Esophagus squamous epithelium (tissue), 5 donors: ENCODE results near the gene CAP1. TPM values are rescaled to one million over a fixed set of nuclear protein-coding genes. Genes with fewer than 3 reads are reported as not detected.

Source experiments
- DNase-seq: peaks from one replicate; lab custom pipeline; 2025; lab: John Stamatoyannopoulos, UW
- H3K27ac ChIP-seq, 4 donors: fragments of 200-600 bp; sonication (generic); one replicate each; pipeline ENCODE4 v1.5.1; 2016 to 2019; ENCODE audit warnings: mild to moderate bottlenecking in 1 of 4
- H3K27me3 ChIP-seq, 4 donors: fragments of 200-600 bp; sonication (generic); 1 replicate in 3 of 4; 2 replicates in 1 of 4; pipeline versions ENCODE4 v1.5.1 to v1.6.0; 2017 to 2021; ENCODE audit warnings: antibody characterized with exemption in 1 of 4
- H3K36me3 ChIP-seq, 3 donors: fragments of 200-600 bp; sonication (generic); one replicate each; pipeline ENCODE4 v1.5.1; 2016 to 2019
- H3K4me1 ChIP-seq, 3 donors: fragments of 200-600 bp; sonication (generic); one replicate each; pipeline ENCODE4 v1.5.1; 2017 to 2019
- H3K4me3 ChIP-seq, 4 donors: fragments of 200-600 bp; sonication (generic); 1 replicate in 3 of 4; 2 replicates in 1 of 4; pipeline ENCODE4 v1.5.1; 2016 to 2019; ENCODE audit warnings: mild to moderate bottlenecking in 2 of 4, moderate library complexity in 1 of 4
- H3K9me3 ChIP-seq, 3 donors: fragments of 200-600 bp; sonication (generic); one replicate each; pipeline ENCODE4 v1.5.1; 2016 to 2019
- CTCF ChIP-seq, 6 experiments: fragments of 450-650 bp in 4 of 6; fragments of 200-600 bp in 2 of 6; sonication (generic) in 2 of 6; IDR thresholded peaks; one replicate each; pipeline ENCODE4 v1.5.1; 2016 to 2019; ENCODE audit warnings: antibody characterized with exemption in 6 of 6, mild to moderate bottlenecking in 4 of 6, moderate library complexity in 4 of 6
- POLR2A ChIP-seq, 4 donors: fragments of 450-650 bp; IDR thresholded peaks; one replicate each; pipeline ENCODE4 v1.6.1; 2017; ENCODE audit warnings: antibody characterized with exemption in 4 of 4, mild to moderate bottlenecking in 4 of 4, moderate library complexity in 3 of 4
- WGBS, 2 donors: methylation state at CpG; one replicate each; pipeline ENCODE4 v1.1.5; 2018; 5-methylcytosine and 5-hydroxymethylcytosine counted together
- intact Hi-C: fragments of 100-400 bp; cut with DNase I; formaldehyde crosslinking; loops from one replicate; pipeline ENCODE4 v1.15.0; 2022
- total RNA-seq, 4 donors: library from RNA; depleted of rRNA; stranded (reverse); fragments of >200 nt; gene quantifications; one replicate each; pipeline ENCODE4 v1.1.0, GENCODE V29; 2016
- donor health status: DM: yes; HTN: yes; CAD: no.

CAP1 gene
- total RNA-seq, 4 donors from 2014 or later, result 157 to 282 (median 227) TPM

GRCh38 chr1:40075266-40075665 is 34.7 kb downstream of the CAP1 start:
- no peak for DNase-seq
- intact Hi-C loops, result no loop called here
- Histone ChIP-seq H3K9me3 (no peaks in the 10 kb centered on the region), H3K36me3 (peaks cover 11 to 94% (median 30%) of the 10 kb centered on the region in 3 donors), H3K4me3 (no peak overlapping the region), H3K27ac (peak overlapping the region in 1 of 4 donors; percentile 21), H3K4me1 (peaks cover 0 to 21% (median 9%) of the 10 kb centered on the region in 3 donors), H3K27me3 (no peaks in the 10 kb centered on the region)
- TF ChIP-seq POLR2A (IDR thresholded peaks at IDR 0.05) (no peak), CTCF (IDR thresholded peaks at IDR 0.05) (no peak)
- WGBS, 2 donors, result 81 to 82% methylated on average over 4 of the region's 4 CpGs

GRCh38 chr1:40076895-40077312 is 36.4 kb downstream of the CAP1 start:
- intact Hi-C loops, result no loop called here
- 14 to 23% methylated on average over 5 of the region's 5 CpGs for WGBS, 2 donors

GRCh38 chr1:40078512-40079333 is 38.2 kb downstream of the CAP1 start:
- peak; percentile 45 to 73 (median 66) for TF ChIP-seq CTCF (IDR thresholded peaks at IDR 0.05)
- TF ChIP-seq POLR2A (IDR thresholded peaks at IDR 0.05), result no peak
- Histone ChIP-seq H3K27me3 (no peaks in the 10 kb centered on the region), H3K4me3 (no peak overlapping the region), H3K36me3 (peaks cover 0 to 85% (median 3%) of the 10 kb centered on the region in 3 donors), H3K4me1 (peaks cover 0 to 21% (median 9%) of the 10 kb centered on the region in 3 donors), H3K27ac (peak overlapping the region in 2 of 4 donors; percentile 6 to 74), H3K9me3 (no peaks in the 10 kb centered on the region)
- DNase-seq, result no peak
- 82% methylated on average over 5 of the region's 5 CpGs for WGBS, 2 donors
- intact Hi-C loops, result no loop called here

More at GRCh38 chr1:40076895-40077312, 36.4 kb downstream of the CAP1 start:
- Histone ChIP-seq H3K27ac (peak overlapping the region; percentile 40 to 77 (median 64)), H3K9me3 (no peaks in the 10 kb centered on the region), H3K27me3 (no peaks in the 10 kb centered on the region), H3K4me1 (peaks cover 0 to 21% (median 9%) of the 10 kb centered on the region in 3 donors), H3K4me3 (no peak overlapping the region), H3K36me3 (peaks cover 0 to 86% (median 15%) of the 10 kb centered on the region in 3 donors)
- TF ChIP-seq CTCF (IDR thresholded peaks at IDR 0.05), result no peak
- TF ChIP-seq POLR2A (IDR thresholded peaks at IDR 0.05), result no peak
- DNase-seq, result no peak

GRCh38 chr1:40079774-40080400 is 39.4 kb downstream of the CAP1 start:
- TF ChIP-seq POLR2A (IDR thresholded peaks at IDR 0.05) (no peak), CTCF (IDR thresholded peaks at IDR 0.05) (no peak)
- H3K4me3 ChIP-seq, result no peak overlapping the region
- H3K27ac ChIP-seq, result peak overlapping the region in 1 of 4 donors; percentile 17
- intact Hi-C loops, result loop anchor here (5.0 to 10.0 kb wide), 2 partner anchors 65 to 257 kb away; no protein-coding TSS in a partner anchor
- peaks cover 0 to 25% (median 9%) of the 10 kb centered on the region in 3 donors for H3K4me1 ChIP-seq
- no peak for DNase-seq
- H3K9me3 ChIP-seq, result no peaks in the 10 kb centered on the region
- 71 to 79% methylated on average over 6 of the region's 6 CpGs for WGBS, 2 donors
- H3K27me3 ChIP-seq, result no peaks in the 10 kb centered on the region
- H3K36me3 ChIP-seq, result peaks cover 0 to 79% (median 0%) of the 10 kb centered on the region in 3 donors
